IMR-90 (cell line): ENCODE data around the gene BMP2K. TPM values are rescaled to one million over a fixed set of nuclear protein-coding genes. Genes with fewer than 3 reads are reported as not detected.

Experiments
- ATAC-seq: fragments of 200-7000 bp; cut with Tn5 transposase; 2 replicates; pipeline ENCODE4 v1.9.1; 2020; ENCODE audit warnings: low read depth, mild to moderate bottlenecking, moderate library complexity
- BruUV-seq: library from RNA; stranded (reverse); fragments of 400-500 nt; replicated peaks from 2 replicates; lab custom pipeline; 2021; lab: Mats Ljungman, UMichigan
- CTCF ChIA-PET: fragments of 300-600 bp; formaldehyde crosslinking; extraction: SDS; loops from one replicate; lab custom pipeline; 2021; ENCODE audit warnings: antibody characterized with exemption; lab: Yijun Ruan, JAX
- POLR2A ChIA-PET: fragments of 300-600 bp; sonication (Branson Sonifier 250); formaldehyde crosslinking; loops from one replicate; lab custom pipeline; 2022; ENCODE audit warnings: antibody characterized with exemption; ENCODE audit not compliant: unreplicated experiment; lab: Charles Lee
- DNase-seq: peaks from one replicate; pipeline ENCODE4 v3.0.0; 2013
- H2AFZ ChIP-seq: replicated peaks from 2 replicates; pipeline ENCODE3; 2013; ENCODE audit warnings: low read length, mild to moderate bottlenecking; ENCODE audit not compliant: poor library complexity
- H2AK5ac ChIP-seq: 2 replicates; pipeline ENCODE4 v1.6.1; 2013; ENCODE audit warnings: low read depth, low read length, inconsistent platforms
- H2AK9ac ChIP-seq: replicated peaks from 2 replicates; pipeline ENCODE3; 2013; ENCODE audit warnings: mild to moderate bottlenecking, low read depth, low read length, moderate library complexity; ENCODE audit not compliant: poor library complexity
- H2BK120ac ChIP-seq: 2 replicates; pipeline ENCODE4 v1.6.1; 2013; ENCODE audit warnings: low read depth, low read length, inconsistent platforms
- H2BK15ac ChIP-seq: 3 replicates; pipeline ENCODE4 v1.6.1; 2013; ENCODE audit warnings: low read depth, low read length, inconsistent platforms
- H2BK20ac ChIP-seq: 2 replicates; pipeline ENCODE4 v1.6.1; 2013; ENCODE audit warnings: low read depth, mild to moderate bottlenecking, inconsistent platforms, low read length, moderate library complexity
- H2BK5ac ChIP-seq: 2 replicates; pipeline ENCODE4 v1.6.1; 2013; ENCODE audit warnings: mild to moderate bottlenecking, low read depth, low read length, inconsistent platforms; ENCODE audit not compliant: poor library complexity, severe bottlenecking
- H3K14ac ChIP-seq: replicated peaks from 2 replicates; pipeline ENCODE4 v1.6.1; 2013; ENCODE audit warnings: low read depth, low read length, inconsistent platforms
- H3K18ac ChIP-seq: 2 replicates; pipeline ENCODE4 v1.6.1; 2013; ENCODE audit warnings: low read depth, low read length, control low read depth
- H3K23ac ChIP-seq: 2 replicates; pipeline ENCODE4 v1.6.1; 2013; ENCODE audit warnings: low read depth, low read length, inconsistent platforms
- H3K27ac ChIP-seq: 2 replicates; pipeline ENCODE4 v1.5.1; 2013; ENCODE audit warnings: mild to moderate bottlenecking, control low read depth, low read length; ENCODE audit not compliant: insufficient read depth
- H3K27me3 ChIP-seq: 2 replicates; pipeline ENCODE4 v1.6.1; 2013; ENCODE audit warnings: low read length; ENCODE audit not compliant: control insufficient read depth, insufficient read depth
- H3K36me3 ChIP-seq: 2 replicates; pipeline ENCODE4 v1.6.1; 2013; ENCODE audit warnings: low read length, mixed read lengths; ENCODE audit not compliant: control insufficient read depth, insufficient read depth
- H3K4ac ChIP-seq: 2 replicates; pipeline ENCODE4 v1.6.1; 2013; ENCODE audit warnings: low read depth, low read length, inconsistent platforms
- H3K4me1 ChIP-seq: 2 replicates; pipeline ENCODE4 v1.6.1; 2013; ENCODE audit warnings: low read length, mixed read lengths; ENCODE audit not compliant: control insufficient read depth, insufficient read depth
- H3K4me2 ChIP-seq: 2 replicates; pipeline ENCODE4 v1.6.1; 2013; ENCODE audit warnings: low read depth, mild to moderate bottlenecking, control low read depth, low read length, moderate library complexity
- H3K4me3 ChIP-seq: 2 replicates; pipeline ENCODE4 v1.5.1; 2013; ENCODE audit warnings: low read depth, mild to moderate bottlenecking, control low read depth, low read length, moderate library complexity; ENCODE audit not compliant: insufficient read depth
- H3K56ac ChIP-seq: 2 replicates; pipeline ENCODE4 v1.6.1; 2013; ENCODE audit warnings: low read length, inconsistent platforms; ENCODE audit not compliant: insufficient read depth; ENCODE audit errors: extremely low read depth
- H3K79me1 ChIP-seq, 2 experiments: 2 replicates each; pipeline ENCODE4 v1.6.1; 2013; ENCODE audit warnings: low read length in 2 of 2, inconsistent platforms in 1 of 2, low read depth in 1 of 2
- H3K9ac ChIP-seq: 2 replicates; pipeline ENCODE4 v1.6.1; 2013; ENCODE audit warnings: low read depth, low read length, control low read depth
- H3K9me1 ChIP-seq: 2 replicates; pipeline ENCODE4 v1.6.1; 2013; ENCODE audit warnings: low read length, inconsistent platforms; ENCODE audit not compliant: insufficient read depth
- H3K9me3 ChIP-seq: 2 replicates; pipeline ENCODE4 v1.6.1; 2013; ENCODE audit warnings: low read length; ENCODE audit not compliant: control insufficient read depth, insufficient read depth
- H4K20me1 ChIP-seq: 2 replicates; pipeline ENCODE4 v1.6.1; 2013; ENCODE audit warnings: low read length, inconsistent platforms; ENCODE audit not compliant: insufficient read depth
- H4K5ac ChIP-seq: 2 replicates; pipeline ENCODE4 v1.6.1; 2013; ENCODE audit warnings: mild to moderate bottlenecking, low read depth, low read length, control low read depth
- H4K8ac ChIP-seq, 2 experiments: 2 replicates each; pipeline ENCODE4 v1.6.1; 2013; ENCODE audit warnings: low read depth in 2 of 2, low read length in 2 of 2, control low read depth in 1 of 2, inconsistent platforms in 1 of 2
- H4K91ac ChIP-seq: 2 replicates; pipeline ENCODE4 v1.6.1; 2013; ENCODE audit warnings: low read depth, low read length, inconsistent platforms; ENCODE audit not compliant: insufficient read depth
- BHLHE40 ChIP-seq: fragments of 150-350 bp; IDR thresholded peaks from 2 replicates; pipeline ENCODE4 v1.6.1; 2016; ENCODE audit warnings: mild to moderate bottlenecking, low read depth, low read length
- CEBPB ChIP-seq: IDR thresholded peaks from 2 replicates; pipeline ENCODE4 v1.6.1; 2012; ENCODE audit warnings: low read depth, low read length, improper control_type of control experiment
- CHD1 ChIP-seq: IDR thresholded peaks from 2 replicates; pipeline ENCODE4 v1.6.1; 2012; ENCODE audit warnings: low read depth, low read length, improper control_type of control experiment
- FOS ChIP-seq: fragments of 150-350 bp; IDR thresholded peaks from 2 replicates; pipeline ENCODE4 v1.6.1; 2016; ENCODE audit warnings: low read depth, low read length
- MAFK ChIP-seq: IDR thresholded peaks from 2 replicates; pipeline ENCODE4 v1.6.1; 2012; ENCODE audit warnings: low read depth, low read length, improper control_type of control experiment
- MAZ ChIP-seq: IDR thresholded peaks from 2 replicates; pipeline ENCODE4 v1.6.1; 2012; ENCODE audit warnings: low read depth, mild to moderate bottlenecking, low read length, improper control_type of control experiment, moderate library complexity, borderline replicate concordance
- MXI1 ChIP-seq: IDR thresholded peaks from 2 replicates; pipeline ENCODE4 v1.6.1; 2012; ENCODE audit warnings: low read depth, mild to moderate bottlenecking, low read length, moderate library complexity, borderline replicate concordance
- NFE2L2 ChIP-seq: fragments of 150-350 bp; IDR thresholded peaks from 2 replicates; pipeline ENCODE4 v1.6.1; 2016; ENCODE audit warnings: low read depth, mild to moderate bottlenecking, low read length
- POLR2A ChIP-seq: IDR thresholded peaks from 2 replicates; pipeline ENCODE4 v1.6.1; 2012; ENCODE audit warnings: mild to moderate bottlenecking, low read depth, low read length
- RAD21 ChIP-seq: IDR thresholded peaks from 2 replicates; pipeline ENCODE4 v1.6.1; 2012; ENCODE audit warnings: low read length, improper control_type of control experiment
- RCOR1 ChIP-seq: IDR thresholded peaks from 2 replicates; pipeline ENCODE4 v1.6.1; 2012; ENCODE audit warnings: mild to moderate bottlenecking, low read length, improper control_type of control experiment; ENCODE audit not compliant: insufficient replicate concordance
- RFX5 ChIP-seq: IDR thresholded peaks from 2 replicates; pipeline ENCODE4 v1.8.0; 2012; ENCODE audit warnings: low read depth, mild to moderate bottlenecking, low read length, moderate library complexity
- SMC3 ChIP-seq: fragments of 150-350 bp; IDR thresholded peaks from 2 replicates; pipeline ENCODE4 v1.6.1; 2016; ENCODE audit warnings: low read depth, mild to moderate bottlenecking, antibody characterized with exemption, low read length, moderate library complexity
- WGBS, 2 experiments: methylation state at CpG; one replicate each; pipeline versions ENCODE4 v1.1.5 to v1.1.7; 2013; ENCODE audit warnings: missing lambda C conversion rate in 2 of 2; ENCODE audit not compliant: insufficient read length in 1 of 2; ENCODE audit errors: extremely low coverage in 2 of 2; 5-methylcytosine and 5-hydroxymethylcytosine counted together
- dilution Hi-C: fragments of 300-500 bp; cut with HindIII; formaldehyde crosslinking; loops from one replicate; pipeline ENCODE4 v1.14.3; 2018; ENCODE audit warnings: low sequenced_read_pairs; ENCODE audit not compliant: unreplicated experiment
- in situ Hi-C: fragments of 300-500 bp; cut with MboI; formaldehyde crosslinking; loops from 3 replicates; pipeline ENCODE4 v1.14.3; 2019; ENCODE audit warnings: low sequenced_read_pairs, inconsistent platforms, mixed read lengths
- intact Hi-C: fragments of 100-400 bp; cut with micrococcal nuclease; formaldehyde crosslinking; loops from 2 replicates; pipeline ENCODE4 v1.10.0; 2022
- polyA plus RNA-seq, 3 experiments: library from polyadenylated mRNA; depleted of rRNA; stranded (reverse); fragments of >200 nt; gene quantifications; 2 replicates each; pipeline ENCODE4 v1.2.3, GENCODE V29; 2012; ENCODE audit warnings: low replicate concordance in 1 of 3
- total RNA-seq: library from RNA; depleted of rRNA; stranded (reverse); fragments of >200 nt; gene quantifications from 2 replicates; pipeline ENCODE4 v1.2.3, GENCODE V29; 2012
- TF ChIP-seq, protein P1 (sequence below): fragments of 150-350 bp; IDR thresholded peaks from 2 replicates; pipeline ENCODE4 v1.6.1; 2016; ENCODE audit warnings: low read depth, mild to moderate bottlenecking, low read length, moderate library complexity, borderline replicate concordance
- TF ChIP-seq, protein P2 (sequence below): conservative IDR thresholded peaks from 2 replicates; pipeline ENCODE4 v1.5.1; 2012; ENCODE audit warnings: mild to moderate bottlenecking, low read depth, low read length, improper control_type of control experiment
- TF ChIP-seq, protein P3 (sequence below): fragments of 150-350 bp; IDR thresholded peaks from 2 replicates; pipeline ENCODE4 v1.6.1; 2017; ENCODE audit warnings: mild to moderate bottlenecking, antibody characterized with exemption, low read length, low read depth

BMP2K gene
- total and polyA plus RNA-seq, 2 of the 4 experiments (the other 2 are of a cell fraction) = 15.8 to 46.1 TPM

DNA sequence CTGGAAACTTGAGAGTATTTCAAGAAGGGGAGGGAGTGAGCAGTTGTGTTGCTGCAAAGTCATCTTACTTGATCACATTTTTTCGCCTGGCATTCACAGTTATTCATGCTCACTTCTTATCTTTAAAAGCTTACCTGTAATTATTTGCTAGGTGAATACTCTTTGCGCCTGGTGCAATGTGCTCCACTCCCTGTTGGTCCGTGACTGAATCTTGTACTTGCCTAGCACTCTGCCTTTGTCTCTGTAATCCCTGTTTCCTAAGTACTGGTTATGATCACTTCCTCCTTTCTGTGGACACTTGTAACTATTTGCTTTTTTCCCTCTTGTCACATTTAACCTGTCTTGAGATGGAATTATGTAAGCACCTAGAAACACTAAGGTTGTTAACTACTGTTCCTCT is 5.8 kb downstream of the BMP2K start:
- no peak overlapping the region for H3K9ac ChIP-seq
- no peak overlapping the region for H3K27ac ChIP-seq
- no peak overlapping the region for H2BK120ac ChIP-seq
- H2AFZ ChIP-seq = no peak overlapping the region
- WGBS, 2 experiments = 80% methylated on average over 1 of the region's 3 CpGs; no CpG with 5 or more reads in 1 of the 2 experiments
- H3K9me1 ChIP-seq = peaks cover 11% of the 10 kb centered on the region
- H3K4ac ChIP-seq = no peak overlapping the region
- 0 out of 2 replicates have a peak overlapping the region, but pooled peaks have one; percentile 7 for H3K14ac ChIP-seq
- DNase-seq = no peak
- intact Hi-C loops = no loop called here
- no peak overlapping the region for H3K56ac ChIP-seq
- H2BK5ac ChIP-seq = no peak overlapping the region
- H3K23ac ChIP-seq = no peak overlapping the region
- H3K4me3 ChIP-seq = no peak overlapping the region
- BruUV-seq = no TSS peak
- H2AK9ac ChIP-seq = no peak overlapping the region
- in situ Hi-C loops = no loop called here
- H3K18ac ChIP-seq = no peak overlapping the region
- 0 out of 2 replicates have a peak, but pooled peaks cover 2% of the 10 kb centered on the region for H3K36me3 ChIP-seq
- H3K79me1 ChIP-seq = peaks cover 30 to 63% of the 10 kb centered on the region in 2 experiments
- no peak overlapping the region; the same call in 1 of the 2 replicates for H4K5ac ChIP-seq
- H4K8ac ChIP-seq = no peak overlapping the region
- H2AK5ac ChIP-seq = no peak overlapping the region
- ChIA-PET POLR2A (interaction anchor here (0.6 kb wide), 1 partner anchor 1074 kb away, joined by 3 read pairs; no protein-coding TSS in a partner anchor), CTCF (interaction anchor here (0.7 kb wide), 2 partner anchors 8 to 42 kb away, joined by 3 read pairs; no protein-coding TSS in a partner anchor)
- no peak overlapping the region for H4K91ac ChIP-seq
- no peak for ATAC-seq
- TF ChIP-seq RAD21 (no peak), SMC3 (no peak), NFE2L2 (no peak), POLR2A (no peak), MAFK (no peak), BHLHE40 (no peak), CHD1 (no peak), FOS (no peak), RCOR1 (no peak), RFX5 (no peak), CEBPB (no peak), MXI1 (no peak), MAZ (no peak)
- TF ChIP-seq, protein P1, sequence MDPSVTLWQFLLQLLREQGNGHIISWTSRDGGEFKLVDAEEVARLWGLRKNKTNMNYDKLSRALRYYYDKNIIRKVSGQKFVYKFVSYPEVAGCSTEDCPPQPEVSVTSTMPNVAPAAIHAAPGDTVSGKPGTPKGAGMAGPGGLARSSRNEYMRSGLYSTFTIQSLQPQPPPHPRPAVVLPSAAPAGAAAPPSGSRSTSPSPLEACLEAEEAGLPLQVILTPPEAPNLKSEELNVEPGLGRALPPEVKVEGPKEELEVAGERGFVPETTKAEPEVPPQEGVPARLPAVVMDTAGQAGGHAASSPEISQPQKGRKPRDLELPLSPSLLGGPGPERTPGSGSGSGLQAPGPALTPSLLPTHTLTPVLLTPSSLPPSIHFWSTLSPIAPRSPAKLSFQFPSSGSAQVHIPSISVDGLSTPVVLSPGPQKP = no peak
- TF ChIP-seq, protein P2, sequence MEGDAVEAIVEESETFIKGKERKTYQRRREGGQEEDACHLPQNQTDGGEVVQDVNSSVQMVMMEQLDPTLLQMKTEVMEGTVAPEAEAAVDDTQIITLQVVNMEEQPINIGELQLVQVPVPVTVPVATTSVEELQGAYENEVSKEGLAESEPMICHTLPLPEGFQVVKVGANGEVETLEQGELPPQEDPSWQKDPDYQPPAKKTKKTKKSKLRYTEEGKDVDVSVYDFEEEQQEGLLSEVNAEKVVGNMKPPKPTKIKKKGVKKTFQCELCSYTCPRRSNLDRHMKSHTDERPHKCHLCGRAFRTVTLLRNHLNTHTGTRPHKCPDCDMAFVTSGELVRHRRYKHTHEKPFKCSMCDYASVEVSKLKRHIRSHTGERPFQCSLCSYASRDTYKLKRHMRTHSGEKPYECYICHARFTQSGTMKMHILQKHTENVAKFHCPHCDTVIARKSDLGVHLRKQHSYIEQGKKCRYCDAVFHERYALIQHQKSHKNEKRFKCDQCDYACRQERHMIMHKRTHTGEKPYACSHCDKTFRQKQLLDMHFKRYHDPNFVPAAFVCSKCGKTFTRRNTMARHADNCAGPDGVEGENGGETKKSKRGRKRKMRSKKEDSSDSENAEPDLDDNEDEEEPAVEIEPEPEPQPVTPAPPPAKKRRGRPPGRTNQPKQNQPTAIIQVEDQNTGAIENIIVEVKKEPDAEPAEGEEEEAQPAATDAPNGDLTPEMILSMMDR = no peak
- TF ChIP-seq, protein P3, sequence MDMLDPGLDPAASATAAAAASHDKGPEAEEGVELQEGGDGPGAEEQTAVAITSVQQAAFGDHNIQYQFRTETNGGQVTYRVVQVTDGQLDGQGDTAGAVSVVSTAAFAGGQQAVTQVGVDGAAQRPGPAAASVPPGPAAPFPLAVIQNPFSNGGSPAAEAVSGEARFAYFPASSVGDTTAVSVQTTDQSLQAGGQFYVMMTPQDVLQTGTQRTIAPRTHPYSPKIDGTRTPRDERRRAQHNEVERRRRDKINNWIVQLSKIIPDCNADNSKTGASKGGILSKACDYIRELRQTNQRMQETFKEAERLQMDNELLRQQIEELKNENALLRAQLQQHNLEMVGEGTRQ = no peak
- H3K9me3 ChIP-seq = no peaks in the 10 kb centered on the region
- peaks cover 48% of the 10 kb centered on the region; the same call in 1 of the 2 replicates for H4K20me1 ChIP-seq
- no peak overlapping the region for H2BK15ac ChIP-seq
- H3K27me3 ChIP-seq = no peaks in the 10 kb centered on the region
- H3K4me1 ChIP-seq = peaks cover 8% of the 10 kb centered on the region; the same call in 1 of the 2 replicates
- H2BK20ac ChIP-seq = no peak overlapping the region
- dilution Hi-C loops = no loop called here
- H3K4me2 ChIP-seq = no peak overlapping the region
